ENCODE results near the gene FOXP1. TPM values are rescaled to one million over a fixed set of nuclear protein-coding genes. Genes with fewer than 3 reads are reported as not detected.

FOXP1 gene
- total RNA-seq = 100 to 1,000 TPM; 109 to 215 (median 159) TPM
- polyA plus RNA-seq = 10 to 100 TPM; 12.3 to 20.5 (median 15.6) TPM
- long read RNA-seq, donor 1 = 0 reads
- long read RNA-seq, donor 2, partial matches to known transcripts = 0 of 3 reads
- long read RNA-seq, donor 2, other reads (novel, unspliced or antisense) = 0 of 3 reads
- long read RNA-seq, donor 3, partial matches to known transcripts = 0 of 8 reads
- long read RNA-seq, donor 3, other reads (novel, unspliced or antisense) = 0 of 8 reads
- long read RNA-seq, donor 4, partial matches to known transcripts = 0 of 2 reads
- long read RNA-seq, donor 4, other reads (novel, unspliced or antisense) = 0 of 2 reads
- long read RNA-seq, donor 5, partial matches to known transcripts = 0 of 4 reads
- long read RNA-seq, donor 5, other reads (novel, unspliced or antisense) = 0 of 4 reads
- long read RNA-seq, donor 6 = 0 reads
- long read RNA-seq, donor 7, partial matches to known transcripts = 0 of 11 reads
- long read RNA-seq, donor 7, other reads (novel, unspliced or antisense) = 0 of 11 reads
- long read RNA-seq, donor 8, transcript FOXP1-204 (2 exons, 664 nt) = major isoform, 5 of 7 reads
- long read RNA-seq, donor 8, partial matches to known transcripts = 0 of 7 reads
- long read RNA-seq, donor 8, other reads (novel, unspliced or antisense) = 0 of 7 reads
- long read RNA-seq, donor 9, partial matches to known transcripts = 6 of 10 reads
- long read RNA-seq, donor 9, other reads (novel, unspliced or antisense) = 0 of 10 reads
- long read RNA-seq, donor 10, partial matches to known transcripts = 0 of 3 reads
- long read RNA-seq, donor 10, other reads (novel, unspliced or antisense) = 0 of 3 reads

DNA sequence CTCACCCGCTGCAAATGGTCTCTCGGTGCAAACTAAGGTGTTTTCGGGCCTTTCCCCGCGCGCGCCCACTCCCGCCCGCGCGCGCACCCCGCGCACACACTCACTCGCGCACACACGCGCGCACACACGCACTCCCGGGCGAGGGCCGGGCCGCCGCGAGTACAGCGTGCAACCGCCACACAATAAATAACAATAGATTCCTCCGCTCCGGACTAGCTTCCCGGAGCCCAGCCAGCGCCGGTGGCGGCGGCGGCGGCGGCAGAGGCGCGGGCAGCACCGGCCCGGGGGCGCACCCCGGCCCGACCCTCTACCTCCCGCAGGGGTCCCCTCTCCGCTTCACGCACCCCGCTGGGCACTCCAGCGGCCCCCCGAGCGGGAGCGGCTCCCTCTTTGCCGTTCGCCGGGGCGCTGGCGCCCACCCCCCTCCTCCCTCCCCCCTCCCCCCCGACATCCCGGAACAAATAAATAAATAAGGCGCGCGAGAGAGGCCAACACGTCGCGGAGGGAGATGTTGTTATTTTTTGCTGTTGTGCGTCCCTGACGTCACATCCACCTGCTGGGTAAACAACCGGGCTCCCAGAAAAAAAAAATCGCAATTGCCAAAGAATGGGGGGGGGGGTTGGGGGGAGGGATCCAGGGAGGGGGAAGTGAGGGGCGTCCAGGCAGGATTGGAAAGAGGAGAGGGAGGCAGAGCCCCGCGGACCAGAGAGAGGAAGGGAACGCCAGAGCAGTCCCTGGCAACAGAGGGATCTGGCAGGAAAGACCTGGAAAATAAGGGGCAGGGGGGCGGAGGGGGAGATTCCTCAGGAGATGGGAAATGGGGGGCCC is at the start of gene FOXP1:
Gene FOXP1, minus strand, starts transcription at position 163 of the 828 bp plus-strand sequence. CDS start 385,347 bp downstream, outside the sequence.
- WGBS, 5 donors = 0 to 1% (median 0%) methylated on average over 49 to 73 of the region's 75 CpGs

DNA sequence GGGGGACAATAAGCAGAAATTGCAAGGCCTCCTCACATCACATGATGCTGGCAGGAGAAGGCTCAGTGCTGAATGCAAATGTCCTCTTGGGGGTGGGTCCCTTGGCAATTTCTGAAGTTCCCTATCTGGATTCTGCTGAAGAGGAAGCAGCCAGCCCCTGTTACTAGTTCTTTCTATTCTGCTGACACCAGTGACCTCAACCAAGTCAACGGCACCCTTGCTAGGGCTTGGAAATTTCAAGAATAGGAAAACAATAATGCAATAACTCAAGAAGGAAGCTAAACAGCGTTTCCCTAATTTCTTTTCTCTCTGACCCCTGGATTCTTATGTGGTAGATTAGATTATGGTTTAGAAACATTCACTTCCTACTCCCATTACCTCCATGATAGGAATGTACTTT is 46.2 kb upstream of the FOXP1 start:
- H3K4me1 ChIP-seq = peaks cover 0 to 12% (median 4%) of the 10 kb centered on the region in 4 donors
- 36 to 67% (median 44%) methylated on average over 2 of the region's 2 CpGs for WGBS, 5 donors
- no peaks in the 10 kb centered on the region for H3K27me3 ChIP-seq
- H3K27ac ChIP-seq = peak overlapping the region in 1 of 5 donors; percentile 35
- H3K9me3 ChIP-seq = no peaks in the 10 kb centered on the region
- no peak overlapping the region for H3K4me3 ChIP-seq
- no peaks in the 10 kb centered on the region for H3K36me3 ChIP-seq
- TF ChIP-seq EP300 (IDR thresholded peaks at IDR 0.05) (no peak), POLR2AphosphoS5 (IDR thresholded peaks at IDR 0.05) (no peak), POLR2A (IDR thresholded peaks at IDR 0.05) (no peak)
- TF ChIP-seq, protein P1, sequence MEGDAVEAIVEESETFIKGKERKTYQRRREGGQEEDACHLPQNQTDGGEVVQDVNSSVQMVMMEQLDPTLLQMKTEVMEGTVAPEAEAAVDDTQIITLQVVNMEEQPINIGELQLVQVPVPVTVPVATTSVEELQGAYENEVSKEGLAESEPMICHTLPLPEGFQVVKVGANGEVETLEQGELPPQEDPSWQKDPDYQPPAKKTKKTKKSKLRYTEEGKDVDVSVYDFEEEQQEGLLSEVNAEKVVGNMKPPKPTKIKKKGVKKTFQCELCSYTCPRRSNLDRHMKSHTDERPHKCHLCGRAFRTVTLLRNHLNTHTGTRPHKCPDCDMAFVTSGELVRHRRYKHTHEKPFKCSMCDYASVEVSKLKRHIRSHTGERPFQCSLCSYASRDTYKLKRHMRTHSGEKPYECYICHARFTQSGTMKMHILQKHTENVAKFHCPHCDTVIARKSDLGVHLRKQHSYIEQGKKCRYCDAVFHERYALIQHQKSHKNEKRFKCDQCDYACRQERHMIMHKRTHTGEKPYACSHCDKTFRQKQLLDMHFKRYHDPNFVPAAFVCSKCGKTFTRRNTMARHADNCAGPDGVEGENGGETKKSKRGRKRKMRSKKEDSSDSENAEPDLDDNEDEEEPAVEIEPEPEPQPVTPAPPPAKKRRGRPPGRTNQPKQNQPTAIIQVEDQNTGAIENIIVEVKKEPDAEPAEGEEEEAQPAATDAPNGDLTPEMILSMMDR (IDR thresholded peaks at IDR 0.05) = no peak
- peak in 1 of 2 donors; percentile 26 for DNase-seq
- intact Hi-C loops (cut with DNase I; ENCODE audit: low total_unique reads) = no loop called here

More for the DNA sequence above, at the start of gene FOXP1:
- H3K27me3 ChIP-seq = no peaks in the 10 kb centered on the region
- intact Hi-C loops (cut with DNase I; ENCODE audit: low total_unique reads) = no loop called here
- DNase-seq = peak; percentile 78 to 94
- H3K36me3 ChIP-seq = no peaks in the 10 kb centered on the region
- peaks cover 17 to 48% (median 35%) of the 10 kb centered on the region in 4 donors for H3K4me1 ChIP-seq
- peak within 1 kb of the TSS; percentile 62 to 83 (median 81) for H3K4me3 ChIP-seq
- TF ChIP-seq POLR2A (IDR thresholded peaks at IDR 0.05) (no peak), POLR2AphosphoS5 (IDR thresholded peaks at IDR 0.05) (peak; percentile 48 to 85 (median 78))
- H3K9me3 ChIP-seq = no peaks in the 10 kb centered on the region
- peak within 1 kb of the TSS; percentile 94 to 100 (median 96) for H3K27ac ChIP-seq

DNA sequence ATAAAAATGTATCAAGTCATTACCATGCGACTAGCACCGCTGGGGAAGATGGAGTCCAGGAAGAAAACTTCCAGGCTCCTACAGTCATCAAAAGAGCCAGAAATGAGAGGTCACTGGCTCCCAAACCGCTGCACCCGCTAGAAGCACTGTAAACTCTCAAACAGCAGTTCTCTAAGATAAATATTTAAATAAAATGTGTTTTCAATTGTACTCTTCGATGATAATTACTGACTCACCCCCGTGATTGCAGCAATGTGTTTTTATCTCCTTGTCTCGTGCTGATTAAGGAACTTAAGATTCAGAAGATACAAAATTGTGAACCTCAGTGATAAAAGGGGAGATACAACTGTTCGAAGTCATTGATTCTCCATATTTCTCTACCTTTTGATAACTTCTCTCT is 45.8 kb upstream of the FOXP1 start:
- H3K9me3 ChIP-seq = no peaks in the 10 kb centered on the region
- WGBS, 5 donors = 28 to 45% (median 33%) methylated on average over 8 of the region's 8 CpGs
- H3K4me1 ChIP-seq = peaks cover 0 to 12% (median 4%) of the 10 kb centered on the region in 4 donors
- H3K4me3 ChIP-seq = no peak overlapping the region
- peak overlapping the region in 1 of 5 donors; percentile 35 for H3K27ac ChIP-seq
- no peaks in the 10 kb centered on the region for H3K27me3 ChIP-seq
- intact Hi-C loops (cut with DNase I; ENCODE audit: low total_unique reads) = no loop called here
- no peak for DNase-seq
- TF ChIP-seq, protein P1 (IDR thresholded peaks at IDR 0.05) = no peak
- TF ChIP-seq POLR2AphosphoS5 (IDR thresholded peaks at IDR 0.05) (no peak), EP300 (IDR thresholded peaks at IDR 0.05) (no peak), POLR2A (IDR thresholded peaks at IDR 0.05) (no peak)
- H3K36me3 ChIP-seq = no peaks in the 10 kb centered on the region

DNA sequence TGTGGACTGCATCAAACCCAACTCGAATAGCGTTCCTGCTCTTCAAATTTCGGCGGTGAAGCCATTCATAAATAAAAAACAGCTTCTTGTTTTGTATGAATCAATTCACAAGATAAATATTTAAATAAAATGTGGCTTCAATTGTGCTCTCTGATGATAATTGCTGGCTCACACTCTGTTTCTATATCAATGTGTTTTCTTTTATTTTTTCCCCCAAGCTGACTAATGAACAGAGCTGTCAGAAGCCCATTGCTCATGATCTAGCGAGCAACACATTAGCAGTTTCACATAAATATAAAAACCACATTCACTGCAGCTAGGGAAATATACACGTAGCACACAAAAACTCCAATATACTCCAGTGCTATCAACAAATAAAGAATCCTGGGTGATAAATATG is 45.0 kb upstream of the FOXP1 start:
- no peak overlapping the region for H3K4me3 ChIP-seq
- intact Hi-C loops (cut with DNase I; ENCODE audit: low total_unique reads) = no loop called here
- H3K4me1 ChIP-seq = peaks cover 0 to 12% (median 4%) of the 10 kb centered on the region in 4 donors
- whole genome bisulfite sequencing, 5 donors = 54 to 77% (median 72%) methylated on average over 6 of the region's 6 CpGs
- TF ChIP-seq EP300 (IDR thresholded peaks at IDR 0.05) = no peak
- TF ChIP-seq, protein P1 (IDR thresholded peaks at IDR 0.05) = no peak
- no peak for TF ChIP-seq POLR2A (IDR thresholded peaks at IDR 0.05)
- no peak for TF ChIP-seq POLR2AphosphoS5 (IDR thresholded peaks at IDR 0.05)
- H3K9me3 ChIP-seq = no peaks in the 10 kb centered on the region
- no peak for DNase-seq
- H3K36me3 ChIP-seq = no peaks in the 10 kb centered on the region
- H3K27ac ChIP-seq = no peak overlapping the region
- no peaks in the 10 kb centered on the region for H3K27me3 ChIP-seq
